HepG2 (cell line): ENCODE measurements around the gene FRAS1. TPM values are rescaled to one million over a fixed set of nuclear protein-coding genes. Genes with fewer than 3 reads are reported as not detected.
A peak's percentile ranks its signal among the peaks of the same experiment; 100 is the strongest.

Source experiments
- AGO1 ChIP-seq: fragments of 200-400 bp; formaldehyde crosslinking; IDR thresholded peaks from 2 replicates; pipeline ENCODE4 v1.6.1; 2017; ENCODE audit warnings: mild to moderate bottlenecking, low read depth, low read length, moderate library complexity; ENCODE audit not compliant: poor library complexity, severe bottlenecking
- HMGXB4 ChIP-seq, 2 experiments: sonication (generic) in 1 of 2; formaldehyde crosslinking in 1 of 2; IDR thresholded peaks; 2 replicates each; pipeline versions ENCODE4 v1.4.0 to v1.6.1; 2018 to 2020; ENCODE audit warnings: missing genetic modification reagents in 2 of 2, borderline replicate concordance in 1 of 2, low read depth in 1 of 2, mild to moderate bottlenecking in 1 of 2, missing biosample characterization in 1 of 2
- KDM5A ChIP-seq: fragments of 200-600 bp; sonication (generic); IDR thresholded peaks from 2 replicates; pipeline ENCODE4 v1.7.0; 2018; ENCODE audit warnings: antibody characterized with exemption, mild to moderate bottlenecking, low read length, borderline replicate concordance
- MXI1 ChIP-seq: IDR thresholded peaks from 3 replicates; pipeline ENCODE4 v1.6.1; 2012; ENCODE audit warnings: low read depth, low read length, inconsistent platforms, borderline replicate concordance
- PITX1 ChIP-seq: sonication (generic); formaldehyde crosslinking; IDR thresholded peaks from 2 replicates; pipeline ENCODE4 v1.5.1; 2020; ENCODE audit warnings: mild to moderate bottlenecking, missing genetic modification reagents
- POLR2AphosphoS5 ChIP-seq: IDR thresholded peaks from 2 replicates; pipeline ENCODE4 v1.6.1; 2012; ENCODE audit warnings: low read depth, low read length
- PRMT3 ChIP-seq: sonication (generic); formaldehyde crosslinking; IDR thresholded peaks from 2 replicates; pipeline ENCODE4 v1.8.1; 2022; ENCODE audit warnings: low read depth, mild to moderate bottlenecking, moderate library complexity, missing genetic modification reagents, borderline replicate concordance
- SRSF4 ChIP-seq: fragments of 200-400 bp; formaldehyde crosslinking; IDR thresholded peaks from one replicate; pipeline ENCODE4 v1.6.1; 2018; ENCODE audit warnings: mild to moderate bottlenecking, low read depth, low read length, moderate library complexity; ENCODE audit not compliant: poor library complexity, severe bottlenecking
- THYN1 ChIP-seq: sonication (generic); formaldehyde crosslinking; IDR thresholded peaks from 2 replicates; pipeline ENCODE4 v1.8.1; 2023; ENCODE audit warnings: low read depth, mild to moderate bottlenecking, moderate library complexity, missing genetic modification reagents, borderline replicate concordance
- YEATS4 ChIP-seq: sonication (generic); formaldehyde crosslinking; IDR thresholded peaks from 2 replicates; pipeline ENCODE4 v1.4.0; 2020; ENCODE audit warnings: missing genetic modification reagents, borderline replicate concordance
- ZFP90 ChIP-seq: sonication (generic); formaldehyde crosslinking; IDR thresholded peaks from 2 replicates; pipeline ENCODE4 v1.8.0; 2022; ENCODE audit warnings: missing genetic modification reagents, mild to moderate bottlenecking, inconsistent platforms, borderline replicate concordance
- ZNF430 ChIP-seq: sonication (generic); formaldehyde crosslinking; IDR thresholded peaks from 2 replicates; pipeline ENCODE4 v1.9.0; 2021; ENCODE audit warnings: mild to moderate bottlenecking, missing genetic modification reagents
- ZNF552 ChIP-seq: sonication (generic); formaldehyde crosslinking; IDR thresholded peaks from 2 replicates; pipeline ENCODE4 v1.9.0; 2022; ENCODE audit warnings: missing genetic modification reagents, mild to moderate bottlenecking, borderline replicate concordance
- ZNF558 ChIP-seq: sonication (generic); formaldehyde crosslinking; IDR thresholded peaks from 2 replicates; pipeline ENCODE4 v1.9.0; 2022; ENCODE audit warnings: mild to moderate bottlenecking, missing genetic modification reagents, borderline replicate concordance
- ZNF609 ChIP-seq: sonication (generic); formaldehyde crosslinking; IDR thresholded peaks from 2 replicates; pipeline ENCODE4 v1.4.0; 2020; ENCODE audit warnings: mild to moderate bottlenecking, missing genetic modification reagents, borderline replicate concordance
- ZSCAN5A ChIP-seq: sonication (generic); formaldehyde crosslinking; IDR thresholded peaks from 2 replicates; pipeline ENCODE4 v1.8.0; 2022; ENCODE audit warnings: mild to moderate bottlenecking, missing genetic modification reagents, borderline replicate concordance
- polyA plus RNA-seq, 8 experiments: library from polyadenylated mRNA; depleted of rRNA in 3 of 8; stranded (reverse) in 7 of 8; unstranded in 1 of 8; fragments of >200 nt; fragmentation: Illumina TruSeq in 4 of 8; extraction: Trizol in 4 of 8; gene quantifications; 2 replicates each; pipeline versions ENCODE4 v1.2.1 to v1.2.3, GENCODE V29; 2011 to 2016; ENCODE audit warnings: low read depth in 4 of 8, missing spikeins in 1 of 8, mixed read lengths in 1 of 8; ENCODE audit not compliant: insufficient read depth in 1 of 8
- total RNA-seq, 5 experiments: library from RNA; depleted of rRNA; stranded (reverse); fragments of >200 nt; fragmentation: Illumina TruSeq; extraction: Trizol; gene quantifications; 2 replicates each; pipeline ENCODE4 v1.2.3, GENCODE V29; 2016; ENCODE audit warnings: low read depth in 1 of 5

The FRAS1 gene
- total and polyA plus RNA-seq, 2 of the 13 experiments (the other 11 are each of a cell fraction or from before 2014, with no cell fraction given) = 22.5 to 31.6 TPM

- TF ChIP-seq AGO1 (peak; percentile 73), PITX1 (CRISPR knock-in tag) (0 out of 2 replicates have a peak, but pooled peaks have one; percentile 43), THYN1 (no peak), ZNF552 (CRISPR knock-in tag) (0 out of 2 replicates have a peak, but pooled peaks have one; percentile 25), ZSCAN5A (CRISPR knock-in tag) (0 out of 2 replicates have a peak, but pooled peaks have one; percentile 29), POLR2AphosphoS5 (peak; percentile 34; the same call in 1 of the 2 replicates), HMGXB4 (CRISPR knock-in tag; IDR thresholded peaks at IDR 0.05; ENCODE audit: borderline replicate concordance in 1 of 2, low read depth in 1 of 2) (0 out of 4 replicates have a peak, but pooled peaks of 1 of the 2 experiments have one; percentile 31), ZNF609 (CRISPR knock-in tag) (0 out of 2 replicates have a peak, but pooled peaks have one; percentile 20), MXI1 (peak; percentile 8; the same call in 2 of the 3 replicates), YEATS4 (CRISPR knock-in tag) (no peak), ZFP90 (no peak), KDM5A (0 out of 2 replicates have a peak, but pooled peaks have one; percentile 18), ZNF430 (CRISPR knock-in tag) (peak; percentile 16; the same call in 1 of the 2 replicates), ZNF558 (CRISPR knock-in tag) (0 out of 2 replicates have a peak, but pooled peaks have one; percentile 17), SRSF4 (no peak), PRMT3 (peak; percentile 43; the same call in 1 of the 2 replicates)
Measured at GRCh38 chr4:78057600-78058550, 752 bp downstream of the FRAS1 start (continued).
